ENCODE results near the gene C10orf88. TPM values are rescaled to one million over a fixed set of nuclear protein-coding genes. Genes with fewer than 3 reads are reported as not detected.

Gene C10orf88
- total and polyA plus RNA-seq, 7 experiments from 2014 or later = 5.2 to 16.8 (median 8.5) TPM

GRCh38 chr10:122988501-122988900 lies 34.5 kb upstream of the C10orf88 start:
- no peaks in the 10 kb centered on the region for H3K9me3 ChIP-seq (ENCODE audit: control insufficient read depth in 2 of 3, low read length in 3 of 3)
- no peak for DNase-seq
- H3K36me3 Mint-ChIP-seq = peaks cover 3 to 9% (median 5%) of the 10 kb centered on the region in 5 donors
- no peak for ATAC-seq
- H3K4me3 ChIP-seq (ENCODE audit: low read length) = no peak overlapping the region
- intact Hi-C loops (cut with micrococcal nuclease) = loop anchor here in 1 of 2 donors (10.0 kb wide), 1 partner anchor 1014 kb away; the partner anchor contains the start of gene NSMCE4A
- POLR2A ChIA-PET = no interaction called here
- peaks cover 0 to 6% (median 0%) of the 10 kb centered on the region in 7 donors for H3K4me1 Mint-ChIP-seq
- CTCF ChIA-PET = no interaction called here
- H3K9me3 Mint-ChIP-seq = no peaks in the 10 kb centered on the region
- H3K27ac ChIP-seq (ENCODE audit: low read depth, low read length) = no peak overlapping the region
- no peaks in the 10 kb centered on the region for H3K27me3 Mint-ChIP-seq
- no peaks in the 10 kb centered on the region for H3K27me3 ChIP-seq (ENCODE audit: control insufficient read depth in 2 of 2, insufficient read depth in 2 of 2, low read length in 2 of 2)
- no peak overlapping the region for H3K4me3 Mint-ChIP-seq
- peaks cover 0 to 16% (median 11%) of the 10 kb centered on the region in 3 experiments for H3K36me3 ChIP-seq (ENCODE audit: control insufficient read depth in 2 of 3, insufficient read depth in 3 of 3, low read length in 3 of 3)
- H3K27ac Mint-ChIP-seq = peak overlapping the region in 1 of 9 donors; percentile 71
- no peaks in the 10 kb centered on the region for H3K4me1 ChIP-seq (ENCODE audit: control insufficient read depth in 2 of 2, insufficient read depth in 2 of 2, low read length in 2 of 2)

- no peaks in the 10 kb centered on the region for H3K9me3 ChIP-seq (ENCODE audit: control insufficient read depth in 2 of 3, low read length in 3 of 3)
- Mint-ChIP-seq H3K27me3 (no peaks in the 10 kb centered on the region), H3K4me3 (no peak overlapping the region), H3K4me1 (peaks cover 2 to 15% (median 9%) of the 10 kb centered on the region in 7 donors), H3K36me3 (peaks cover 3 to 9% (median 5%) of the 10 kb centered on the region in 5 donors), H3K27ac (peak overlapping the region in 1 of 9 donors; percentile 76), H3K9me3 (no peaks in the 10 kb centered on the region)
- no peak for DNase-seq
- CTCF ChIA-PET = no interaction called here
- H3K36me3 ChIP-seq (ENCODE audit: control insufficient read depth in 2 of 3, insufficient read depth in 3 of 3, low read length in 3 of 3) = peaks cover 0 to 3% (median 0%) of the 10 kb centered on the region in 3 experiments
- POLR2A ChIA-PET = interaction anchor here (1.1 kb wide), 1 partner anchor 22 kb away, joined by 3 read pairs; the partner anchor contains the start of genes ACADSB and IKZF5
- no peak for ATAC-seq
- H3K4me3 ChIP-seq (ENCODE audit: low read length) = no peak overlapping the region
- H3K27ac ChIP-seq (ENCODE audit: low read depth, low read length) = no peak overlapping the region
- H3K27me3 ChIP-seq (ENCODE audit: control insufficient read depth in 2 of 2, insufficient read depth in 2 of 2, low read length in 2 of 2) = no peaks in the 10 kb centered on the region
- intact Hi-C loops (cut with micrococcal nuclease) = loop anchor here in 1 of 2 donors (10.0 kb wide), 1 partner anchor 1012 kb away; the partner anchor contains the start of gene NSMCE4A
- peaks cover under 1 to 3% of the 10 kb centered on the region in 2 donors for H3K4me1 ChIP-seq (ENCODE audit: control insufficient read depth in 2 of 2, insufficient read depth in 2 of 2, low read length in 2 of 2)
Measured at GRCh38 chr10:122986335-122986734, 32.3 kb upstream of the C10orf88 start.

DNA sequence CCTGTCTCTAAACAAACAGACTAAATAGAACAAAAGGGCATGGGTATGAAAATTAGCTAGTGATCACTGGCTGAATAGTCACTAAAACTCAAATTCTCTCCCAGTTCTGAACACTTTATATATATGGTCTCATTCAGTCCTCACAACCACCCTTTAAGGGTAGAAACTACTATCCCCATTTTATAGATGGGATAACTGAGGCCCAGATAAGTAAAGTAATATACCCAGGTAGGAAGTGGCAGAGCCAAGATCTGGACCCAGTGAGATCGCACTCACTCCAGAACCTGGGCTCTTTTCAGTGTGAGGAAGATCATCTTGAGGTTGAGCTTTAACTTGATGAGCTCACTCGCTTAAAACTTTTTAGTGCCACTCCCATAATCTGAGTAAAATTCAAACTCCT lies 30.7 kb upstream of the C10orf88 start:
- Mint-ChIP-seq H3K36me3 (peaks cover 3 to 8% (median 5%) of the 10 kb centered on the region in 5 donors), H3K4me3 (no peak overlapping the region), H3K27ac (peak overlapping the region in 2 of 9 donors; percentile 3 to 33), H3K27me3 (no peaks in the 10 kb centered on the region), H3K4me1 (peaks cover 13 to 28% (median 23%) of the 10 kb centered on the region in 7 donors), H3K9me3 (peaks cover 0 to 5% (median 0%) of the 10 kb centered on the region in 11 donors)
- ATAC-seq = no peak
- H3K36me3 ChIP-seq (ENCODE audit: control insufficient read depth in 2 of 3, insufficient read depth in 3 of 3, low read length in 3 of 3) = peaks cover 0 to 3% (median 0%) of the 10 kb centered on the region in 3 experiments
- no peaks in the 10 kb centered on the region for H3K9me3 ChIP-seq (ENCODE audit: control insufficient read depth in 2 of 3, low read length in 3 of 3)
- POLR2A ChIA-PET = interaction anchor here (6.2 kb wide), 1 partner anchor 23 kb away, joined by 71 read pairs; the partner anchor contains the start of genes ACADSB and IKZF5
- no peaks in the 10 kb centered on the region for H3K27me3 ChIP-seq (ENCODE audit: control insufficient read depth in 2 of 2, insufficient read depth in 2 of 2, low read length in 2 of 2)
- no peak overlapping the region for H3K27ac ChIP-seq (ENCODE audit: low read depth, low read length)
- CTCF ChIA-PET = no interaction called here
- intact Hi-C loops (cut with micrococcal nuclease) = loop anchor here in 1 of 2 donors (10.0 kb wide), 1 partner anchor 1010 kb away; the partner anchor contains the start of gene NSMCE4A
- H3K4me3 ChIP-seq (ENCODE audit: low read length) = no peak overlapping the region
- DNase-seq = no peak
- H3K4me1 ChIP-seq (ENCODE audit: control insufficient read depth in 2 of 2, insufficient read depth in 2 of 2, low read length in 2 of 2) = peaks cover 7 to 14% of the 10 kb centered on the region in 2 donors

DNA sequence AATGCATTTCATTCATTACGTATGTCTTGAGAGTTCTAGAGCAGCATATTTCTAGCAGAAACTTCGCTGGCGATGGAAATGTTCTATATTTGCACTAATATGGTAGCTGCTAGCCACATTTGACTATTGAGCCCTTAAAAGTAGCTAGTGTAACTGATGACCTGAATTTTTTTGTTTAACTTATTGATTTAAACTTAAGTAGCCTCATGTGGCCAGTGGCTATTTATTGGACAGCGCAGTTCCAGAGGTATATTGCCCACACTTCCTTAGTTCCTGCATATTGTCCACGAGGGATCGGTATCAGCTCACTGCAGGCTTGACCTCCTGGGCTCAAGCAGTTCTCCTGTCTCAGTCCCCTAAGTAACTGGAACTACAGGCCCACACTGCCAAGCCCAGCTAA lies 29.9 kb upstream of the C10orf88 start:
- no peak overlapping the region for H3K4me3 ChIP-seq (ENCODE audit: low read length)
- H3K9me3 Mint-ChIP-seq = peaks cover 0 to 5% (median 0%) of the 10 kb centered on the region in 11 donors
- no peak overlapping the region for H3K4me3 Mint-ChIP-seq
- H3K4me1 Mint-ChIP-seq = peaks cover 13 to 29% (median 24%) of the 10 kb centered on the region in 7 donors
- no peaks in the 10 kb centered on the region for H3K27me3 ChIP-seq (ENCODE audit: control insufficient read depth in 2 of 2, insufficient read depth in 2 of 2, low read length in 2 of 2)
- intact Hi-C loops (cut with micrococcal nuclease) = loop anchor here in 1 of 2 donors (10.0 kb wide), 1 partner anchor 1009 kb away; the partner anchor contains the start of gene NSMCE4A
- CTCF ChIA-PET = interaction anchor here (0.6 kb wide), 1 partner anchor 172 kb away, joined by 4 read pairs; no protein-coding TSS in a partner anchor
- H3K27ac Mint-ChIP-seq = no peak overlapping the region
- peaks cover 7 to 14% of the 10 kb centered on the region in 2 donors for H3K4me1 ChIP-seq (ENCODE audit: control insufficient read depth in 2 of 2, insufficient read depth in 2 of 2, low read length in 2 of 2)
- H3K27ac ChIP-seq (ENCODE audit: low read depth, low read length) = no peak overlapping the region
- ATAC-seq (no peak), DNase-seq (no peak)
- no peaks in the 10 kb centered on the region for H3K9me3 ChIP-seq (ENCODE audit: control insufficient read depth in 2 of 3, low read length in 3 of 3)
- POLR2A ChIA-PET = interaction anchor here (0.6 to 6.2 kb wide), 2 partner anchors 24 to 56 kb away, joined by 4 to 71 read pairs; partner anchors contain the start of genes ACADSB and IKZF5
- H3K36me3 Mint-ChIP-seq = peaks cover 3 to 8% (median 5%) of the 10 kb centered on the region in 5 donors
- H3K27me3 Mint-ChIP-seq = no peaks in the 10 kb centered on the region
- H3K36me3 ChIP-seq (ENCODE audit: control insufficient read depth in 2 of 3, insufficient read depth in 3 of 3, low read length in 3 of 3) = peaks cover 0 to 3% (median 0%) of the 10 kb centered on the region in 3 experiments

GRCh38 chr10:122981066-122981464 lies 27.0 kb upstream of the C10orf88 start:
- Histone ChIP-seq H3K4me3 (ENCODE audit: low read length) (peak overlapping the region; percentile 41), H3K27me3 (ENCODE audit: control insufficient read depth in 2 of 2, insufficient read depth in 2 of 2, low read length in 2 of 2) (no peaks in the 10 kb centered on the region), H3K9me3 (ENCODE audit: control insufficient read depth in 2 of 3, low read length in 3 of 3) (no peaks in the 10 kb centered on the region), H3K27ac (ENCODE audit: low read depth, low read length) (no peak overlapping the region), H3K4me1 (ENCODE audit: control insufficient read depth in 2 of 2, insufficient read depth in 2 of 2, low read length in 2 of 2) (peaks cover 7 to 14% of the 10 kb centered on the region in 2 donors), H3K36me3 (ENCODE audit: control insufficient read depth in 2 of 3, insufficient read depth in 3 of 3, low read length in 3 of 3) (peaks cover 0 to 3% (median 0%) of the 10 kb centered on the region in 3 experiments)
- H3K4me1 Mint-ChIP-seq = peaks cover 15 to 29% (median 24%) of the 10 kb centered on the region in 7 donors
- DNase-seq (peak in 1 of 9 donors; percentile 11), ATAC-seq (no peak)
- H3K9me3 Mint-ChIP-seq = peaks cover 0 to 5% (median 0%) of the 10 kb centered on the region in 11 donors
- ChIA-PET POLR2A (interaction anchor here (0.6 to 6.2 kb wide), 4 partner anchors 27 to 101 kb away, joined by 3 to 71 read pairs (median 10); partner anchors contain the start of genes ACADSB, C10orf88 and IKZF5), CTCF (interaction anchor here (1.4 to 1.5 kb wide), 2 partner anchors 17 to 29 kb away, joined by 4 to 5 read pairs; no protein-coding TSS in a partner anchor)
- peaks cover 0 to 9% (median 0%) of the 10 kb centered on the region in 5 donors for H3K27me3 Mint-ChIP-seq
- H3K27ac Mint-ChIP-seq = peak overlapping the region; percentile 20 to 97 (median 95)
- H3K36me3 Mint-ChIP-seq = peaks cover 3 to 5% (median 5%) of the 10 kb centered on the region in 5 donors
- intact Hi-C loops (cut with micrococcal nuclease) = loop anchor here (1.0 to 10.0 kb wide), 3 partner anchors 27 to 1006 kb away; partner anchors contain the start of genes C10orf88 (in 1 of the 2), IKZF5 (in 1 of the 2) and NSMCE4A (in 1 of the 2)
- peak overlapping the region; percentile 87 to 95 (median 91) for H3K4me3 Mint-ChIP-seq

DNA sequence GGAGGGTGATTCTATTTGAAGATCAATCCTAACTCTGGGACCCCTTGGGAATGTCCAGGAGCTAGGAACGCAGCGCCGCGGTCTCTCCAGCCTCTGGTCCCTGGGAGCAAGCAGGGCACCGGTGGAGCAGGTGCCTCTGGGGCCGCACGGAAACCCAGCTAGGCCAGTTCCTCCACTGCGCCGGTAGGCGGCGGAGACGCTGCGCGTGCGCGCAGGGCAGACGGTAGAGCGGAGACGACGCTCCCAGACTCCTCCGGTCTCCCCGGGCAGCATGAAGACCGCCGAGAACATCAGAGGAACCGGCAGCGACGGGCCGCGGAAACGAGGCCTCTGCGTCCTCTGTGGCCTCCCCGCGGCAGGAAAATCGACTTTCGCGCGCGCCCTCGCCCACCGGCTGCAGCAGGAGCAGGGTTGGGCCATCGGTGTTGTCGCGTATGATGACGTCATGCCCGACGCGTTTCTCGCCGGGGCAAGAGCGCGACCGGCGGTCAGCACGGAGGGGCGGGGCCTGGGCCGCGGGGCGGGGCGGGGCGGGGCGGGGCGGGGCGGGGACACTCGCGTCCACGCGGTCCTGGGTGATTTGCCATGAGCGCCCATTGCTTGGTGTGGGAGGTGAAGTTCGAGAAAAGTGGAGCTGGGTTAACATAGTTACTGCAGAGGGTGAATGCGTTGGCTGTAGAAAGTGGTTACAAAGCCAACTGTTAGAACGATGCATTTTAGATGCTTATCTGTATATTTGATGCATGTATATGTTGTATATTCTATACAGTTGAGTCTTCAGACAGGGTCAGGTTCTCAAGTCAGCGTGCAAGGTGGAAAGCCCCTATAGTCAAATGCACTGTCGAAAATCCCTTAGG lies 26.4 kb upstream of the C10orf88 start, which contains the start of gene PSTK:
Gene PSTK (plus strand): TSS at position 193 of the 857 bp plus-strand sequence. CDS start 79 bp downstream, at position 272.
- peak within 1 kb of the TSS; percentile 67 for H3K4me3 ChIP-seq (ENCODE audit: low read length)
- no peaks in the 10 kb centered on the region for H3K9me3 ChIP-seq (ENCODE audit: control insufficient read depth in 2 of 3, low read length in 3 of 3)
- Mint-ChIP-seq H3K4me3 (peak within 1 kb of the TSS; percentile 87 to 95 (median 91)), H3K27ac (peak within 1 kb of the TSS; percentile 89 to 98 (median 96)), H3K36me3 (peaks cover 3 to 5% (median 5%) of the 10 kb centered on the region in 5 donors), H3K27me3 (peaks cover 0 to 13% (median 0%) of the 10 kb centered on the region in 5 donors), H3K9me3 (peaks cover 0 to 5% (median 0%) of the 10 kb centered on the region in 11 donors), H3K4me1 (peaks cover 15 to 29% (median 24%) of the 10 kb centered on the region in 7 donors)
- peak; percentile 97 for ATAC-seq
- no peaks in the 10 kb centered on the region for H3K27me3 ChIP-seq (ENCODE audit: control insufficient read depth in 2 of 2, insufficient read depth in 2 of 2, low read length in 2 of 2)
- POLR2A ChIA-PET = interaction anchor here (0.5 to 6.2 kb wide), 8 partner anchors 20 to 173 kb away, joined by 3 to 71 read pairs (median 3); partner anchors contain the start of genes ACADSB, BUB3, C10orf88 and IKZF5
- H3K4me1 ChIP-seq (ENCODE audit: control insufficient read depth in 2 of 2, insufficient read depth in 2 of 2, low read length in 2 of 2) = peaks cover 7 to 14% of the 10 kb centered on the region in 2 donors
- intact Hi-C loops (cut with micrococcal nuclease) = loop anchor here (1.0 to 10.0 kb wide), 5 partner anchors 26 to 1006 kb away; partner anchors contain the start of genes C10orf88 (in 2 of the 2), IKZF5 (in 2 of the 2), BUB3 (in 1 of the 2) and FAM24B (in 1 of the 2)
- peaks cover 0 to 3% (median 0%) of the 10 kb centered on the region in 3 experiments for H3K36me3 ChIP-seq (ENCODE audit: control insufficient read depth in 2 of 3, insufficient read depth in 3 of 3, low read length in 3 of 3)
- CTCF ChIA-PET = interaction anchor here (0.7 to 1.5 kb wide), 6 partner anchors 18 to 1768 kb away, joined by 3 to 5 read pairs (median 3); no protein-coding TSS in a partner anchor
- H3K27ac ChIP-seq (ENCODE audit: low read depth, low read length) = peak within 1 kb of the TSS; percentile 89
- peak; percentile 84 to 90 (median 88) for DNase-seq
